GM21723 (cell line): ENCODE data around the gene METAP1D.

Source experiments
- ATAC-seq: cut with Tn5 transposase; IDR thresholded peaks from one replicate; pipeline ENCODE4 v1.9.1; 2021; ENCODE audit warnings: mild to moderate bottlenecking, moderate library complexity; ENCODE audit not compliant: unreplicated experiment

The METAP1D gene

DNA sequence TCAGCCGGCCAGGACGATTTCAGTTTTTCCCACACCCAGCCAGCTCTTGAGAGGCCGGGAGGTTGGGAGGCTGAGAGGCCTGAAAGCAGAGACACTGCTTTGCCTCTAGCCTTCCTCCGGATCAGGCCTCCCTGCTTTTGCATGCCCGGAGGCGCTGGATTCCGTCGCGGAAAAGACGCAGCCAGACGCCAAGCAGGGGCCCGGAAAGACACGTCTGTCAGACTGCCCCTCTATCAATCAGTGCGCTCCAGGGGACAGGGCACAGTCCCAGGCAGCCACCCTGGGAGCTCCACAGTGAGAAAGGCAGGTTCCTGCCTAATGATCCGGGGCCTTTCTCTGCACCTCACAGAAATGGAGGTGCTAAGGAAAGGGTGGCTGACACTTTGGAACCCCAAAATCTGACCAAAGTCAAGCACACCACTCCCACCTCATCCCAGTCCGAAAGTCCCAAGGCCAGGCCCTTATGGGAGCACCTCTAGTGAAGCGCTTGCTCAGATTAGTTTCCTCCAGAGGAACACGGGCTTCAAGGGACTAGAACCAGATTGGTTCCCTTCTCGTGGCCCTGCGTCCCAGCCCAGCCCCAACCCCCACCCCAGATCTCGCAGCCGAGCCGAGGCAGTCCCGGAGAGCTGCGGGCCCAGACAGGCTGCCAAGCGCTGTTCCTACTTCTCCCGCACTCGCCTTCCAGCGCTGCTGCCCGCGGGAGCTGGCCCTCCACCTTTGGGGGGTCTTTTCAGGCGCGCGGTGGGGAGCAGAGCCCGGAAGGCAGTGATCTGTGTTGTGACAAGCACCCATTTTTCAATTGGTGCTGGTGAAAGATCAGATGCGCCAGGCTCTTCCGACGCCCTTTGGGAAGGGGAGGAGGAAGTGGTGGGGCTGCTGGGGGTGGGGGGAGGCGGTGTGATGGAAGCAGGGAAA lies 90.5 kb downstream of the METAP1D start:
- no peak for ATAC-seq

- no peak for ATAC-seq
Measured at GRCh38 chr2:172091000-172091641, 91.4 kb downstream of the METAP1D start.

- ATAC-seq: no peak
Measured at GRCh38 chr2:172091761-172092566, 92.2 kb downstream of the METAP1D start.

- no peak for ATAC-seq
Measured at GRCh38 chr2:172092716-172093415, 93.1 kb downstream of the METAP1D start.

- ATAC-seq: no peak
Measured at GRCh38 chr2:172093416-172094293, 93.9 kb downstream of the METAP1D start.

- ATAC-seq: no peak
Measured at GRCh38 chr2:172094294-172095145, 94.8 kb downstream of the METAP1D start.

- ATAC-seq: no peak
Measured at GRCh38 chr2:172095146-172095904, 95.6 kb downstream of the METAP1D start.

GRCh38 chr2:172095905-172096625 lies 96.3 kb downstream of the METAP1D start:
- ATAC-seq: no peak

DNA sequence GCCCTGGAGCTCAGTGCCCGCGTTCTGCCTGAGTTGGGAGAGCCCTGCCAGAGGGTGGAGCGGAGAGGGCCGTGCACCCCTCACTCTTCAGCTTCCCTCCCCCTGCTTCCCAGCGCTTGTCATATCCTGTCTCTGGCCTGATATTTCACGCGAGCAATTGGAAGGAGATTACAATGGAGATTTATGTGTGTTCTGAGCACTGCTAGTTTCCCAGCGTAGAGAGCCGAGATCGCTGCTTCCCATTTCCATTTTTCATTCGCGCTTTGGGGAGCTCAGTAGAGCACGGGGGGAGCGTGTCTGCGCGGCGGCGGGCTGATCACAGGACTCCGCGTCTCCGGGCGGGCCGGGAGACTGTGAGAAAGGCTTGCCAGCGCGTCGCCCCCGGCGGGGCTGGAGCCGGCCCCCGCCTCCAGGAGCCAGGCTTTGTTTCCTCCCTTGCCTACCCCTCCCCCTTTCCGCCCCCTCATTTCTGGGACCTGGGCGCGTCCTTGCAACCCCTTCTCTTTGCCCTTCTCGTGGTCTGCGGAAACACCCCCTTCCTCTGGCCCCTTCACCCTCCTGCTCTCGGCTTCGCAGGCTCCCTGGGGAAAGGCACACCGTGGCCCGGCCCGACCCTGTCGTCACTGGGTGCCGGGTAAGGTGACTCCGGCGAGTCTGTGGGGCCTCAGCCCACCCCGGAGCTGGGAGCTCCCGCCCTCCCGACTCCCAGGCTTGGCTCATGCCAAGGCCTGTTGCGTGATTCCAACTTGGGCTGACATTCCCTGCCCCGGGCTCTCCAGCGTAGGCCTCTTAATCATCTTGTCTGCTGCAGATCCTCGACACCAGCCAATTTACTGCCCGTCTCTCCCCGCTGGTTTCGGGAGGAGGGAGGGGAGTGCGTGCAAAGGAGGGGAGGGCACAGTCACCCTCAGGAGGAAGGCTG lies 97.1 kb downstream of the METAP1D start:
- ATAC-seq: no peak

- no peak for ATAC-seq
Measured at GRCh38 chr2:172097557-172098131, 97.9 kb downstream of the METAP1D start.

- ATAC-seq: no peak
Measured at GRCh38 chr2:172098287-172098649, 98.5 kb downstream of the METAP1D start.

DNA sequence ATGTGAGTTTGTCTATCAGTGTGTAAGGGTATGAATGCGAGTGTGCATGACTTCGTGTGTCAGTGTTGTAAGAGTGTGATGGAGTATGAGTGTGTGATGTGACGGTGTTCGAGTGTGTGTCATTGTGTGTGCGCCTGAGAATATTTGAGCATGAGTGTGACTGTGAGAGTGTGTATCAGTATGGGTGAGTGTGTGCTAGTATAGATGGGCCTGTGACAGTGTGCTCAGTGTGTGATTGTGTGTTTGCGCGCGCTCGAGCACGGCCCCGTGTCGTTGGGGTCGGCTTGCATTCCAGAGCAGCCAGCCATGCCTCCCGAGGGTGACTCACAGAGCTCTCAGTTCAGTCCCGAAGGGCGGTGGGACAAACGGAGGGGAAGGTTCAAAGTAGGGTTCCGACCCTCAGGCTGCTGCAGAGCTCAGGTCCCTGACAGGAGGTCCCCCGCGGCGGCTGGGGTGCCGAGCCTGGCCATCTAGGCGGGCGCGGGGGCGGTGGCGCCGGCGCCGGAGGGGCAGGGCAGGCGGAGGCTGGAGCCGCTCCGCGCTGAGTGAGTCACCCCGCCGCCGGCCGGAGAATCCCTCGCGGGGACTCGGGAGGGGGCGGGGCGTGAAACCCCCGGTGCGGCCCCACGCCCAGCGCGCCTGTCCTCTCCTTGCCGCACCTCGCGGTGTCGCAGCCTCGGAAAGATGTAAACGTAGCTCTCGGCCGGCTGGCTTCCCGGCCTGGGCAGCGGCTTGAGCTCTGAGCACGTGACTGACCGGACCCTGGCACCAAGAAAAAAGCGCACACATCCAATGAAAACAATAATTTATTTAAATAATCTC lies 99.1 kb downstream of the METAP1D start:
- no peak for ATAC-seq

DNA sequence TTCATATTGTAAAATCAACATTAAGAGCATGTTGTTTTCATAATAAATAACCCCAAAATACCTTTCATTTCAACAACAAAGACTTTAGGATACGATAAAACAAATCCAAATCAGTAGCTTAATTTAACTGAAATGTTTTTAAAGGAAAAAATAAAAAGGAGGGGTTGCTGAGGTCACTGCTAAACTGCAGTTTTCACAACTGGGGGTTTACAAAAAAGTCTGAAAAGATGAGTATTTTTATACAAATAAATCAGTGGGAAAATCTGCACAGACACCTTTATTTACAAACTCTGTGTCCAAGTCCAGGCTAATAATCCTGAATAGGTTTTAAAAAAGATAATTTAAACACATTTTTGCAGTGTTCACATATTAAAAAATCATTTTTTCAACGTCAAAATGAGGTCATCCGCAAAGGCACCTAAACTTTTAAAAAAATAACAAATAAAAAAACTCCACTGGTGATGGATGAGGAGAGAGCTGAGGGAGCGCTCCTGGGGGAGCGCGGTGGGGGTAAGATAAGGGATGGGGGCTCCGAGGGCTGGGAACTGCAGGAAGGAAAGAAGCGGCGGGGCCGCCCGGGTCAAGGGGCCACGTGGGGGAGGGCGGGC lies 99.8 kb downstream of the METAP1D start:
- ATAC-seq: no peak

- no peak for ATAC-seq
Measured at GRCh38 chr2:172100080-172100934, 100.6 kb downstream of the METAP1D start.
